ENCODE data around the gene CACNA2D4.

Gene CACNA2D4

DNA sequence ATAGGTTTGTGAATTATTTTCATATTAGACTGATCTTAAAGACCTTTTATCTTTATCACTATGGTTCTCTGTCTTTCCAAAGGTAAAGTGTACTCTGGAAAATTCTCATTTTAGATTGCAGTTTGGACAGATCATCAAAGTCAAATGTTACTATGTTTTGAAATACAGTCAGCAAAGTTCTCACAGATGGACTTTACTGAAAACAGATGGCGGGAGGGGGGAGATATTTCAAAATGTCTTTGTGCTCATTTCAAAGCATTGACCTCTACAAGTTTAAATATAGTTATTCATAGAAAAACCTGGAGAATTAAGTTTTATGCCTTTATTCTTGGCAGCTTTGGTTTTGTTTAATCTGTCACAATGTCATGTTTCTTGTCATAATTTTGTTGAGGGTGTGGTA lies 149.8 kb downstream of the CACNA2D4 start:
- no peak for DNase-seq

DNA sequence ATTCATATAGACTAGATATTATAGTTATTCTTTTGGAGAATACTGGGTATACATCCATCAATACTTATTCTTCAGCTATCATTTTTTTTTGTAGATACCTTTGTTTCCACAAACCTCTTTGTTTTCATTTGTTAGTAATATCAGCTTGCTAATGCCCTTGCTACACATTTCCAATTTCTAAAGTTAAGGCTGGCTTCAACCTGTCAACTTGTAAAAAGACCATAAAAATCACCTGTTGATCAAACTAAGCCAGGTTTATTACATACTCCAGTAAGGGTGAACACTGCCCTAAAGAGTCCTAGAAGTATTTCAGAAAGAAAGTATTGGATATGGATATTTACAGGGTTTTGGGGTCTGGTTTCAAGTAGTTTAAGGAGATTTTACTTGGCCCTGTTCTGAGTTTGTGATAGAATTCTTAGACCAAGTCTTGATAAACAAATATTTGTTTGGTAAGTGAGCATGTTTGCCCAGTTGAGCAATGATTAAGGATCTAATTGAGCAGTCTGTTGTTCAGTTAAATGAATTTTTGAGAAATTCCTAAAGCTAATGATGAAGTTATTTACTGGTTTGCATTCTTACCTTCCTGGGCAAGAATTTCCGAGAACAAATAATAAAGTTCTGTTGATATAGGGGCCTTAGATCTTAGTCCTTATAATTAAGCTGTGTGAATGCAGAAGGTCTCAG lies 150.9 kb downstream of the CACNA2D4 start:
- DNase-seq, result no peak

DNA sequence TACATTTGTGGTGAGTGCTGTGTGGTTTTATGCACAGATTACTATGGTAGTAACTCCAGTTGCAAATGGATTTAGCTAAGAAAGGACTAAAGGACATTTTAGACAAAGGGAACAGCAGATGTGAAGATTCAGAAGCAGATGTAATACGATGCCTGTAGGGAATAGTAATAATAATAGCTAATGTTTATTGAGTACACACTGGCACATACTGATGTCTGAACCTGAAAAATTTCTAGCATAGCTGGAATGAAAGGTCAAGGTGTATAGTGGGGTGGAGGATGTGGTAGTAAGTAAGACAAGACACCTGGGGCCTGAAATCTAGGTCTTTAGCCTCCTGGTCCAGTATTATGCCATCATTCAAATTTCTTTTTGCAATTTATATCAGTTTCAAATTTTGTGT lies 152.3 kb downstream of the CACNA2D4 start:
- DNase-seq, result no peak

DNA sequence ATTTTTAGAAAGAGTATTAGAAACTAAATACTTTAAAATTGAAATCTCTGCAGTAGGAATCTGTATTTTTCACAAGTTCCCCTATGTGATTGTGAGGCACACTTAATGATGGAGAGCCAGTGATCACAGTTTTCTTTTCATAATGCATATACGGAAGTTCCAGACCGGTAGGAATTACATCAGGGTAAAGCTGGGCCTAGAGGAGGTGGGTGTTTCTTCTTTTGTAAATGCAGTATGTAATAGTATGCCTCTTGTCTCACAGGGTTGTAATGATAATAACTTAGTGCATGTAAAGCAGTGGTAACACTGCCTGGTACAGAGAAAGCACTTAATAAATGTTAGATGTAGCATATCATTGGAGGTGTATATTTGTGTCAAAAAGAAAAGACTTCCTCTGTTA lies 155.3 kb downstream of the CACNA2D4 start:
- DNase-seq, result no peak

DNA sequence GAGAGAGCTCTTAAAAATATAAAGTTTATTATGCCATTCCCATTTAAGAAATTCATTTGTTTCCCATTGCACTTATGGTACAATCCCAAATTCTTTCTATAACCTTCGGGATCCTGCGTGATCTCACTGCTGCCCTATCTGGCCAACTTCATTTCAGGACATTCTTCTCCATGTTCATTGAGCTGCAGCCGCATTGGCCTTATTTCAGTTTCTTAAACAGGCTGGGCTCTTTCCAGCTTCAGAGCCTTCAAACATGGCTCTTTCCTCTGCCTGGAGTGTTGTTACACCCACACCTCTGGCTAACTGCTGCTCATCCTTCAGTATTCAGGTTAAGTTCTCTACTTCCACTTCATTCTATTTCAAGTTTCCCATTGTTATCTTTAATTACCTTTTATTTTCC lies 156.6 kb downstream of the CACNA2D4 start:
- no peak for DNase-seq

DNA sequence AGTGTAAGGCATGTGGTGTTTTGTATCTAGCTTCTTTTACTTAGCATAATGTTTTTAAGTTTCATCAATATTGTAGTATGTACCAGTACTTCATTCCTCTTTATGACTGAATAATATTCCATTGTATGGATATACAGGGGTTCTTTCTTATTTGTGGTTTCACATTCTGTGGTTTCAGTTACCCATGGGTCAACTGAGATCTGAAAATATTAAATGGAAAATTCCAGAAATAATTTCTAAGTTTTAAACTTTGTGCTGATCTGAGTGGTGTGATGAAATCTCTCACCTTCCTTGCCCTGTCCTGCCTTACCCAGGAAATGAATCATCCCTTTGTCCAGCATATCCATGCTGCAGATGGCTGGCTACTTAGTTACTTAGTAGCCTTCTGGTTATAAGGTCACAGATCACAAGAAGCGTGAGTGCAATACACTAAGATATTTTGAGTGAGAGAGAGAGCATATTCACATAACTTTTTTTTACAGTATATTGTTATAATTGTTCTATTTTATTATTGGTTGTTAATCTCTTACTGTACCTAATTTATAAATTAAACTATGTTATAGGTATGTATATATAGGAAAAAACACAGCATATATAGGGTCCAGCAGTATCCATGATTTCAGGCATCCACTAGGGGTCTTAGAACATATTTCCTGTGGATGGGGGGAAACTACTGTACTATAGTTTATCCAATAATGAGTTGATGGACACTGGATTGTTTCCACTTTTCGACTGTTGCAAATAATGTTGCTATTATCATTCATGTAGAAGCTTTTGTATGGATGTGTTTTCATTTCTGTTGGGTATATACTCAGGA lies 157.7 kb downstream of the CACNA2D4 start:
- DNase-seq, result no peak

DNA sequence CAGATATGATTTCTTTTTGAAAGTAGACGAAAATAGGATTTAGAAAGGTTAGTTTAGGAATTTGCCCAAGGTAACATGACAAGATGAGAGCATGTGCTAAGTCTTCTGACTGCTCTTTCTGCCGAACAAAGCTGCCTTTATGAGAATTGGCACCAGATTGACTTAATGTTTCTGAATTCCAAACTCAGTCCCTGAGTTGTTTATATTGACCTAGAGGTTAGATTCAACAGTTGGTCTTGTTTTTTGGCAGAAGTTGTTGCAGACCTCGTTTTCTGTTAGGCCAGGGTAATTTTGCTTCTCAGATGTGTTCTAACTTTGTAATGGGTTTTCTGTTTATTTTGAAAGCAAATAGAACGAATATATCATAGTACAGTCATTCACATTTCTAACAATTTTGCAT lies 159.6 kb downstream of the CACNA2D4 start:
- DNase-seq, result no peak

DNA sequence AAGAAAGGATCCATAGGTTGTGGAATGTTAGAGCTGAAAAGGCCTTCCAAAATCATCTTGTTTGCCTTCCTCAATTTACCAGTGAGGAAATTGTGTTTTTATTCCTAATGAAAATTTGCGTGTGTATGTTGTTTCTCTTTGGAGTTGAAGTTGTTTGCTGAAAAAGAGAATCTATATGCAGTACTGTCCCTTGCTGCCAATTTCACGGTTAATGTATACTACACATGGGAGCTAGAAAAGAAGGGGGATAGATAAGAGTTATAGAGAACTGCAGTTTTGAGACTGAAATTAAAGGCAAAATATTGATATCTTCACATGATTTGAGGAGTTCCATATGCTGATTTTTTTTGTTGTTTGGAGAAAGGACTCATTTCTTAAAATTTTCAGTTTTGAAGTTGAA lies 160.1 kb downstream of the CACNA2D4 start:
- no peak for DNase-seq

DNA sequence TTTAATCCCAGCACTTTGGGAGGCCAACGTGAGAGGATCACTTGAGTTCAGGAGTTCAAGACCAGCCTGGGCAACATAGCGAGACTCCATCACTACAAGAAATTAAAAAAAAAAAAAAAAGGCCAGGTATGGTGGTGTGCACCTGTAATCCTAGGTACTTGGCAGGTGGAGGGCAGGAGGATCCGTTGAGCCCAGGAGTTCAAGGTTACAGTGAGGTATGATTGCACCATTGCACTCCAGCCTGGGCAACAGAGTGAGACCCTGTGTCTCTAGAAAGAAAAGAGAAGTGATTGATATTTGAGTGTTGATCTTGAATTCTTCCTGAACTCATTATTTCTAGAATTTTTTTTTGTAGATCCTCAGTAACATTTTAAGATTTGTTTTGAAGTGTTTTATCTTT lies 168.2 kb downstream of the CACNA2D4 start:
- DNase-seq, result no peak

DNA sequence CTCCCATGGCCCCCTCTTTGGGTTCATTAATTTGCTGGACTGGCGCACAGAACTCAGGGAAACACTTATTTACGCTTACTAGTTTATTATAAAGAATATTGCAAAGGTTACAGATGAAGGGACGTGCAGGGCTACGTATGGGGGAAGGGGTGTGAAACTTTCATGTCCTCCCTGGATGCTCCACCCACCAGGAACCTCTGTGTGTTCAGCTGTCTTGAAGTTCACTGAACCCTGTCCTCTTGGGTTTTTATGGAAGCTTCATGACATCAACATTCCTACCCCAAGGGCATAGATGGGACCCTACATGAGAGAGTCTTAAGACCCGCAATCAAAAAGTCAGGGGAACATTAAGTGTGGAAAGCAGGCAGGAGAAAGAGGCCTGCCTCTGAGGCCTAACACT lies 169.4 kb downstream of the CACNA2D4 start:
- DNase-seq, result no peak

DNA sequence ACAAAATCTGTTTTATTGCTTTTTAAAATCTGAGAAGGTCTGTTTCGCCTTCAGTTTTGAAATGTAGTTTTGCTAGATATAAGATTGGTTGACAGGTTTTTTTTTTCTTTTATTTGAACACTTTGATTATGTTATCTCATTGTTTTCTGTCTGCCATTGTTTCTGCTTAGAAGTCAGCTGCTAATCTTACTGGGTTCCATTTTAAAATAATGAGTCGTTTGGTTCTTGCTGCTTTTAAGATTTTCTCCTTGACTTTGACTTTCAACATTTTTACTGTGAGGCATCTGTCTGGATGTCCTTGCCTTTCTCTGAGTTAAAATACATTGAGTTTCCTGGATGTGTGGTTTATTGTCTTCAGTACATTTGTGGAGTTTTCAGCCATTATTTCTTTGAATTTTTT lies 170.8 kb downstream of the CACNA2D4 start:
- no peak for DNase-seq

DNA sequence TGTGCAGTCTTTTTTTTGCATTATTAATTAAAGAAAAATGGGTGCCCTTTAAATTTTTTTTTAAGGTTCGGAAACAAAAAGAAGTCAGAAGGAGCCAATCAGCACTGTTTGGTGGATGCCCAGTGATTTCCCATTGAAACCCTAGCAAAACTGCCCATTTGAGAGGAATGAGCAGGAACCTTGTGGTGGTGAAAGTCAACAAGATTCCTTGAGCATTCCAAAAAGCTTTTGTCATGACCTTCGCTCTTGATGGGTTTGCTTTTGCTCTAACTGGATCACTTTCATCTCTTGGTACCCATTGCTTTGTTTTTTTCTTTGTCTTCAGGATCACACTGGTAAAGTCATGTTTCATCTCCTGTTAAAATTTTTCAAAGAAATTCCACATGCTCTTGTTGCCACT lies 173.5 kb downstream of the CACNA2D4 start:
- DNase-seq, result no peak

All from NCI-H1436 (cell line).